Hepatic stellate cell (primary cell): ENCODE data around the gene TMEM30B.
"Not testable (repeated sequence)": the region's sequence is repeated elsewhere in the genome, so short reads cannot be mapped to it uniquely, and the experiment has no call there.

ENCODE experiments used
- DNase-seq: peaks from one replicate; pipeline ENCODE4 v3.0.0; 2011; ENCODE audit warnings: low spot score

TMEM30B gene, protein sequence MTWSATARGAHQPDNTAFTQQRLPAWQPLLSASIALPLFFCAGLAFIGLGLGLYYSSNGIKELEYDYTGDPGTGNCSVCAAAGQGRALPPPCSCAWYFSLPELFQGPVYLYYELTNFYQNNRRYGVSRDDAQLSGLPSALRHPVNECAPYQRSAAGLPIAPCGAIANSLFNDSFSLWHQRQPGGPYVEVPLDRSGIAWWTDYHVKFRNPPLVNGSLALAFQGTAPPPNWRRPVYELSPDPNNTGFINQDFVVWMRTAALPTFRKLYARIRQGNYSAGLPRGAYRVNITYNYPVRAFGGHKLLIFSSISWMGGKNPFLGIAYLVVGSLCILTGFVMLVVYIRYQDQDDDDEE

DNA sequence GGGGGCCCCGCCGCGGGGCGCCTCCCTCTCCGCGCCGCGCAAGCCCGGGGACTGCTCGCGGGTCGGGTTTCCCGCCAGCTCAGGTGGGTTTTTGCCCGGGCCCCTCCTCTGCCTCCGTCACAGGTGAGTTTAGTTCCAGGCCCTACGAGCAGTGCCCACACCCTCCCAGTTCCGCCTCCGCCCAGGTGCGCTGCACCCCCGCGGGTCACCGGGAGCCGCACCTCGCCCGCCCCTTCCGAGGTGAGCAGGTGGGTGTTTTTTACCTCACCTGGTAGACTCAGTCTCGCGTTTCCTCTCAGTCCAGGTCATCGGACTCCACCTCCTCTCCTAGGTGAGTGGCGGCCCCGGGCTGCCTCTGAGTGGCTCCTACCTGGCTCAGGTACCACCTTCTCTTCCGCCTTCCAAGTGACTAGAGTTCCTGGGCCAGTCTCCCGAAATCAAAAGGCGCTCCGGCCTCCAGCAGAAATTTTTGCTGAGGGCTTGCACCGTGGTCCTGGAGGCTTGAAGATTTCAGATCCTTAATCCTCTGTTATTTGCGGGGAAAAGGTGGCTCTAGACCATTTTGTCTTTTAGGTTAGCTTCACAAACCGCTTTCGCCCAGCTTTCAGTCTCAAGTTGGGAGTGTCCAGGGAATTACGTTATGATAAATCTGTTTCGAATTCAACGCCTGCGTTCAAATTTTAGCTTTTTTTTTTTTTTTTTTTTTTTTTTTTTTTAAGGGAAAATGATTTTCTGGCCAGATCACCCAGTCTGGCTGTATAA is at the start of gene TMEM30B:
TMEM30B (minus strand) TSS at position 153 of the 762 bp plus-strand sequence. CDS start 191 bp downstream, outside the sequence.
- no peak for DNase-seq

DNA sequence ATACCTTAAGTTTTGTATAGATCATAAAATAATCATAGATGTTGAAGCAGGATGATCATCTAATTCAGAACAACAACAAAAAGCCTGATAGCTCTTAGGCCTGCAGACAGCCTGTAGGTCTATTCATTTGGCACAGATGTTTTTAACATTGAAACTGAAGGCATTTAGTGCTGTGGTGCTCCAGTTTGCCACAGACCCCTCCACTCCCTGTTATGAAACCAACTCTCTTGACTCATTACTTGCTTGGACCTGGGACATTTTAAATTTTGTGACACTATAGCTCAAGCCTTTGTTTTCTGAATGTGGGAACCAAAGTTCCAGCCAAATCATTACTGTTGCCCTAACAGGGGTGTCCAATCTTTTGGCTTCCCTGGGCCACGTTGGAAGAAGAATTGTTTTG is 49.4 kb upstream of the TMEM30B start:
- no peak for DNase-seq

DNA sequence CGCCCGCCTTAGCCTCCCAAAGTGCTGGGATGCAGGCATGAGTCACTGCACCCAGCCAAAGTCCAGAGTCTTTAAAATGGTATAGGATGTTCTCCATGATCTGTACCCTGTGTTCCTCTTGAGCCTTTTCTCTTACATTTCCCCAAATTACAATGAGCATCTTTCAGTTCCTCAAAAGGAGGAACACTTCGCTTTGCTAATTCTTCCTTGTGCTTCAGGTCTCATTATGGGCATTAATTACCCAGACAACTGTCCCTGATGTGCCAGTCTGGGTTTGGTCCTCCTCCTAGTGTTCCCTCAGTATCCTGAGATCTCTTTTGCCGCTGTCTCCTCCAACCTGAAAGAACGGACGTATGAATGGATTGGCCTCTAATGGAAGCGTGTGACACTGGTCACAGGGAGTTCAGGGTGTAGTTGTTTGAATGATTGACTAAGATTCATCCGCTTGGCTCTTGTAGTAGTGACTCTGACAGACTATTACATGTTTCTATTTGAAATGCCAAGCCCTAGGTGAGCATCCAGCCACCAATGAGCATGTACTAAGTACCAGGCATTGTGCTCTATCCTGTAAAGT is 48.4 kb upstream of the TMEM30B start:
- DNase-seq, result no peak

DNA sequence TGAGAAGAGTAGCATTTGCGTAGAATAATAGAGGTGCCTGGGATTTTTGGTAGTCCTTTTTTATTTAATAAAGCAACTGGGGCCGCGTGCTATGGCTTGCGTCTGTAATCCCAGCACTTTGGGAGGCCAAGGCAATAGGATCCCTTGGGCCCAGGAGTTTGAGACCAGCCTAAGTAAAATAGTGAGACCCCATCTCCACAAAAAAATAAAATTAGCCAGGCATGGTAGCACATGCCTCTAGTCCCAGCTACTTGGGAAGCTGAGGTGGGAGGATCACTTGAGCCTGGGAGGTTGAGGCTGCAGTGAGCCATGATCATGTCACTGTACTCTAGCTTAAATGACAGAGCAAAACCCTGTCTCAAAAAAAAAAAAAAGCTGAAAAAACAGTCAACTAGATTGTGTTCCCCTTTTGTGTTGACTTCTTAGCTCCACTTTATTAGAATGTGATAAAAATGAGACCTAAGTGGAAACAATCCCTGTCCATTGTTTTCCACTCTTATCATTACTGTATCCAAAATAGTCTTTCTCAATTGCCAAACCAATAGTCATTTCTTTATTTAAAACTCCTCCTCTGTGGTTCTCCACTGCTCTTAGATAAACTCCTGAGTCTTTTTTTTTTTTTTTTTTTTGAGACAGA is 47.6 kb upstream of the TMEM30B start:
- DNase-seq, result no peak

DNA sequence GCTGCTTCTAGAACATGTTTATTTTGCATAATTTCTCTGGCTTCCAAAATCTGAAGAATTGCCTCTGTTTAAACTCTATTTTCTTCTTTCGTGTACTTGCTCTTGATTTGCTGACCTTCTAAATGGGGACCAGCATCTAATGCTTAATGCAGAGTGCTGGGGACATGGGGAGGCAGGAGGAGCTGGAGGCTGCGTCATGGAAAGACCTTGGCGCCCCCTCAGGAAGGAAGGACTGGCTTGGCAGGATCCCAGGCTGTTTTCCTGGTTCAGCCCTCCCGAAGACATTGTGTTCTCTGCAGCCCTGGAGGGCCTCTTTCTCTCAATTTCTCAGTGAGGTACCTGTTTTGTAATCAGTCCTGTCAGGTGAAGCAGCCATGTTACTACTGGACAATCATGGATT is 45.7 kb upstream of the TMEM30B start:
- no peak for DNase-seq

DNA sequence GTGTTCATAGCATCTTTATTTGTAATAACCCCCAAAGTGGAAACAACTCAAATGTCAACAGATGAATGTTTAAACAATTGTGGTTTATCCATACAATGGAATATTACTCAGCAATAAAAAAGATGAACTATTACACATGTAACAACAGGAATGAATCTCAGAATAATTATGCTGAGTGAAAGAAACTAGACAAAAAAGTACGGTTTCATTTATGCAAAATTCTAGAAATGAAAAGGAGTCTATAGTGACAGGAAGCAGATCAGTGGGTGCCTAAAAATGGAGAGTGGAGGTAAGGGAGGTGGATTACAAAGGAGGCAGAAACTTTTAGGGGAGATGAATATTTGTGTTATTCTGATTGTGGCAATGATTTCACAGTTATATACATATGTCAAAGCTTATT is 45.0 kb upstream of the TMEM30B start:
- no peak for DNase-seq

DNA sequence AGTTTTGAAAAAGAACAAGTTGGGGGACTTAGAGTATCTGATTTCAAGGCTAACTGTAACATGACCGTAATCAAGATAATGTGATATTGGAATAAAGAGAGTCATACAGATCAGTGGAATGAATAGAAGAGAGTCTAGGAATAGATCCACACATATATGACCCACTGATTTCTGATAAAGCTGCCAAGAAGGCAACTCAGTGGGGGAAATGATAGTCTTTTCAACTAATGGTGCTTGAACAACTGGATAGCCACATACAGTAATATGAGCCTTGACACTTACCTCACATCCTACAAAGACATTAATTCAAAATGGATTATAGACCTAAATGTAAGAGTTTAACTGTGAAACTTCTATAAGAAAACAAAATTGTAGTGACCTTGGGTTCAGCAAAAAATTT is 44.0 kb upstream of the TMEM30B start:
- DNase-seq, result no peak

DNA sequence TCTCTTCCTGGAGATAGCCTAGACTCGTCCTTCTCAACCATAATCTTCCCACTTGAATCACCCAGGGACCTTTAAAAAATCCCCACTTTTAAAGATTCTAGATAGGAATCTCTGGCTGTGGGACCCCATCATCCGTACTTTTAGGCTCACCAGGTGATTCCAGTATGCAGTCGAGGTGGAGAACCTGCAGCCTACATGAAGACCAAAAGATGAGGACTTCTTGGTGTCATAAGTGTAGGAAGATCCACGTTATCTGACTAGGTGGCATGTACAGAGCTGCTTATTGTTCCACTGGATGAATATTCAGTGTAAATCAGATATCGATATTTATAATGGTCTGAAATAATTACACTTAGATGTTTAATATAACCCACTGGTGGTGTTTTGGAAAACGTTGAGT is 42.8 kb upstream of the TMEM30B start:
- DNase-seq, result no peak

DNA sequence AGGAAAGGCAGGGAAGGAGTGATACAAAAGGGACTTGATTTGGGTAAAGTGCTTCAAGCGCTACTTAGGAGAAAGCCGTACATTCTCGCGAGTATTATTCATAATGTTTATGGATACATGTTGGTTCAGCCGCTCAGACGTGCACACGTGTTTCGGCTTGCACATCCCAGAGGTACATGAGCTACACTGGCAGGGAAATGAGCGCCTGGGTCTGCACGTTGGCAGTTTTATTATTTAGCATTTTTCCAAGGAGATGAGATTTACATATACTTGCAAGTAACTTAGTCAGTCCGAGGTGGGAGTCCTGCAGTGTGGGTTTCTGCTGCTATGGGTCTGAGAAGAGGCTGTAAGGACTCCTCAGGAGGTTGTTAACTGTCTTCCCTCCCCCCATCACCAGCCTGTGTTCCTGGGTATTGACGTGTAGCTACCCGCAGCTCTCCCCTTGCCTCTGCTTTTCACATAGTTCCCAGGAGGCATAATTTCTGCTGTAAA is 41.7 kb upstream of the TMEM30B start:
- no peak for DNase-seq

DNA sequence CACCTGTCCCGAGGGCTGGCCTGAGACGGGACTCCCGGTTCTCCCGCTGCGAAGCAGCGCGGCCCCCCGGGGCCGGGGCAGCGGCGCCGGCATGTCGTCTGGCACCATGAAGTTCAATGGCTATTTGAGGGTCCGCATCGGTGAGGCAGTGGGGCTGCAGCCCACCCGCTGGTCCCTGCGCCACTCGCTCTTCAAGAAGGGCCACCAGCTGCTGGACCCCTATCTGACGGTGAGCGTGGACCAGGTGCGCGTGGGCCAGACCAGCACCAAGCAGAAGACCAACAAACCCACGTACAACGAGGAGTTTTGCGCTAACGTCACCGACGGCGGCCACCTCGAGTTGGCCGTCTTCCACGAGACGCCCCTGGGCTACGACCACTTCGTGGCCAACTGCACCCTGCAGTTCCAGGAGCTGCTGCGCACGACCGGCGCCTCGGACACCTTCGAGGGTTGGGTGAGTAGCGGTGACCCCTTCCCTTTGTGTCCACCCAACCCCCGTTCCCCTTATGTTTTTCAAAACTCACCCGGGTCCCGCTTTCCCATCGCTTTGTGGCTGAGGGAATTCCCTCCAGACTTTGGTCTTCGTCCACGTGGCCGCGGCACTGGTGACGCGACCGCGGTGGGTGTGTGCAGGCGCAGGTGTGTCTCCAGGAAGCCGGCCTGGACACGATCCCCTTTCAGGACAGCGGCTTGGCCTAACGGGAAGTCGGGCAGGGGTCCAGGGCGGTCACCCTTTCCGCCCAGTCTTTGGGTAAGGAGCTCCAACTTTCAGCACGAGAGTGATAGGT is 41.1 kb upstream of the TMEM30B start:
- no peak for DNase-seq

DNA sequence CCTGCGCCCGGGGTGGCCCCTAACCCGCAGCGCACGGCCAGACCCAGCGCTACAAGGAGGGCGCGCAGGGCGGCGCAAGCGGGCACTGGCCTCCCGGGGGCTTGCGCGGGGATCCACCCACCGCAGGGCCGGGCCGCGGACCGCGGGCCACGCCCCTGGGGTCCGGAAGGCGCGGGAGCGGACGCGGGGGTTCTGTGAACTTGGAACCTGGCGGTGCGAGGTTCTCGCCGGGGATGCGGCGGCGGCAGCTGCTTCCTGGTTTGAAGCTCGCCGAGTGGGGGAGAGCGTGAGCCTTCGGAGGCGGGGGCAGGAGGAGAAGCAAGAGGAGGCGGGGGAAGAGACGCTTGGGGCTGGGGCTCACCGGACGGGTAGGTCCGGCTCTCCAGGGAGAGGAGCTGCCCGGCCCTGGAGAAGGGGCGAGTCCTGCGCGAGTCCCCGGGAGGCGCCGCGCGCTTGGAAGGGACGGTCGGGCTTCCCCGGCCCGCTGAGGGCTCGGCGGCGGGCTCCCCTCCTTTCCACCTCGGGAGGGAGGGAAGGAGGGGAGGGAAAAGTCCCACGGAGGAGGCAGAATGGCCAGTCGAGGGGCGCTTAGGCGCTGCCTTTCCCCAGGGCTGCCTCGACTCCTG is 40.4 kb upstream of the TMEM30B start, which contains the start of gene PRKCH:
PRKCH (plus strand) TSS at position 195 of the 626 bp plus-strand sequence. CDS start 523 bp downstream, outside the sequence.
- peak; percentile 19 for DNase-seq

DNA sequence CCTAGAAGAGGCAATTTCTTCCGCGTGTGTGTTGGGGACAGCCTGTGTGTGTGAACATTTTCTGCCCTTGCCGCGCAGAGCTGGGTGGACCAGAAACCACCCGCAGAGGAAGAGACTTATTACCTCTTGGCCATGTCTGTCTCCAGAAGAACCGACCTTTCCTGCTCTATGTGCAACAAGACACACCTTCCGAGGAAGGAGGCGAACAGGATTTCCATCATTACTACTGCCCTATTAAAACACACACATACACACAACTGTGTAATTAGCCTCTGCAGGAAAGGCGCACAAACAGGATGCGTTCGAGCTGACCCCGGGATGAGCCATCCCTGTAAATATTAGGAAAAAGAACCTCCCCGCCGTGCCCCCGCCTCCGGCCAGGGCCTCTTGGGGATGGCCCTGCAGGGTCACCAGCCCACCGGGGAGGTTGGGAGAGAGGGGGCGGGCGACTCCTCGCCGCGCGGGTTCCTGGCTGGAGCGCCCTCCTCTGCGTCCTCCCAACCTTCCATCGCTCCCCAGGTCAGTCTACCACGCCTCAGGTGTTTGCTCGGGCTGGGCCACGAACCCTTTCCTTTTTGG is 39.8 kb upstream of the TMEM30B start:
- DNase-seq, result no peak

DNA sequence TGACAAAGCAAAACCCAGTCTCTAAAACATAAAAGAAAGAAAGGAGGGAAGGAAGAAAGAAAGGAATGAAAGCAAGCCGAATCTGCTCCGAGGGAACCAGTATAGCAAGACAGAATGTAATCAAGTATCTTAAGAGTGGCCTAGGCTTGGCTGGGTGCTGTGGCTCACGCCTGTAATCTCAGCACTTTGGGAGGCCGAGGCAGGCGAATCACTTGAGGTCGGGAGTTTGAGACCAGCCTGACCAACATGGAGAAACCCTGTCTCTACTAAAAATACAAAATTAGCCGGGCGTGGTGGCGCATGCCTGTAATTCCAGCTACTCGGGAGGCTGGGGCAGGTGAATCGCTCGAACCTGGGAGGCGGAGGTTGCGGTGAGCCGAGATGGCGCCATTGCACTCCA is 39.0 kb upstream of the TMEM30B start:
- not testable (repeated sequence) for DNase-seq

DNA sequence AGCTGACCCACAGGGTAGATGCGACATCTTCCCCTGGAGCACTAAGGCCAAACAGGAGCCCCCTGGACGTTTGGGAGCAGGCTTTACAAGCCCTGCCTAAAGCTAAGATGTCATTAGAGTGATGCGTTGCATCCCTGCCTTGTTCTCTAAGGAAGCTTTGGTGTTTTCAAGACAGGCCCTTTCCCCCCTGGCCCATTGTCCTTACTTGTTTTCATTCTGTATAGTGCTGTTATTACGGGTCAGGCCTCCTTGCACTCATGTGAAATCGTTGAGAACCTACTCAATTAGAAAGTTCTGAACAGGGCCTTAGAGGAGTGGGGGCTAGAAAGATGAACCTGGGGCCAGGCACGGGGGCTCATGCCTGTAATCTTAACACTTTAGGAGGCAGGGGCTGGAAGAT is 38.6 kb upstream of the TMEM30B start:
- DNase-seq, result no peak

DNA sequence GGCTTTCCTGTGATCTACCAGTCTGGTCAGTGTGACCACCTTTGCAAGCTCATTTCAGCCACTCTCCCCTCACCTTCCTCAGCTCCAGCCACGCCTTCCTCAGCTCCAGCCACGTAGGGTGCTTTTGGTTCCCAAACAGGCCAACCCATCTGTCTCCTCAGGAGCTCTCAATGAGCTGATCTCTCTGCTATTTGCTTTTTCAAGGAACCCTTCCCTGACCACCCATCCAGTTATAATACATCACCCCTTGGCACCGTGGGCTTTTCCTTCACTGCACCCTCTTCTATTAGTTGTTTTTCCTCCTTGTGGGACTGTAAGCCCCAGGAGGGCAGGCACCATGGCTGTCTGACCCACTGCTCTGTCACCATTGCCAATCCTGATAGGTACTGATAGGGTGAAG is 37.9 kb upstream of the TMEM30B start:
- no peak for DNase-seq

DNA sequence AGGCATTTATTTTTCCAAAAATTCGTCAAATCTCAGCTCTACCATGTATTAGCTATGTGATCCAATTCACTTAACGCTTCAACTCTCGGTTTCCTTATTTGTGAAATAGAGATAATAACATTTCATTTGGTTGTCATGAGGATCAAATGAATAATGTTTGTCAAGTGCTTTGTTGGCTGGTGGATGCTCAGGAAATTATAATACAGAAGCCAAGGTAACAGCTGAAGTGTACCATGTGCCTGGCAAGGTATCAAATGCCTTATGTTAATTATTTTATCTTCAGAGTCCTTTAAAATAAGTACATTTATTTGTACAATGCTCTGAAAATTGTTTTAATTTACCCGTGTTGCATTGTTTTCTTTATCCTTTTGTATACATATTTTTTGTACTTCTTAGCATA is 34.2 kb upstream of the TMEM30B start:
- DNase-seq, result no peak

DNA sequence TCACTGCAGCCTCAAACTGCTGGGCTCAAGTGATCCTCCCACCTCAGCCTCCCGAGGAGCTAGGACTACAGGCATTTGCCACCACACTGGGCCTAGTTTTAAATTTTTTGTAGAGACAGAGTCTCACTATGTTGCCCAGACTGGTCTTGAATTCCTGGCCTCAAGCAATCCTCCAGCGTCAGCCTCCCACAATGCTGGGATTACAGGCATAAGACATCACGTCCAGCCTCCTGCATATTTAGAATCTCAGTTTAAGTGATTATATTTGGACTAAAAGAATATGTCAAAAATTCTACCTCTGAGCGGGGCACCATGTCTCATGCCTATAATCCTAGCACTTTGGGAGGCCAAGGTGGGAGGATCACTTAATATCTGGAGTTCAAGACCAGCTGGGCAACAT is 27.6 kb upstream of the TMEM30B start:
- not testable (repeated sequence) for DNase-seq

DNA sequence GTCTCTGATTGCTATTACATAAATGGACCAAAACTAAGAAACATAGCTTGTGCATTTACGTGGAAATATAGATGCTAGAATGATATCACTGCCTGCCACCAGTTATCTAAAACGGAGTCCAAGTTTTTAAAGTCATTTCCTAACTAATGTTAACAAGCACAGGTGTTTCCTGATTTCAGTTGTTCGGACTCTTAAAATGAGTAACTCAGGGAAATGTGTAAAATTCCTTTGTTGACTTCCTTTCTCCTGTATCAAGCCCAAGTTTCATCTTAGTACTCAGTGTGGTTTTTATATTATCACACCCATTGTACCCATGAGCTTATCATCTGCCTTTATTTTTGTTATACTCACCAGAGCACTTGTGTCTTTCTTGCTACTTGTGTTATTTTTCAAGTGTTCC is 27.1 kb upstream of the TMEM30B start:
- no peak for DNase-seq

DNA sequence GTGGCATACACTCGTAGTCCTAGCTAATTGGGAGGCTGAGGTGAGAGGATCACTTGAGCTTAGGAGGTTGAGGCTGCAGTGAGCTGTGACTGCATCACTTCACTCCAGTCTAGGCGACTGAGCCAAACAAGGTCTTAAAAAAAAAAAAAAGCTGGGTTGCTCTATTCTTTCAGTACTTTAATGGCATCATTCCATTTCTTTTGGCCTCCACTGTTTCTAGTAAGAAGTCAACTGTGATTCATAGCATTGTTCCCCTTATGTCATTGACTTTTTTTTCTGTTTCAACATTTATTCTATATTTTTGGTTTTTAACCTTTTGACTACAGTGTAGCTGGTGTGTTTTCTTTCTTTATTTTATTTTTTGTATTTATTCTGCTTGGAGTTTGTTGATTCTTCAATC is 23.6 kb upstream of the TMEM30B start:
- DNase-seq, result no peak

DNA sequence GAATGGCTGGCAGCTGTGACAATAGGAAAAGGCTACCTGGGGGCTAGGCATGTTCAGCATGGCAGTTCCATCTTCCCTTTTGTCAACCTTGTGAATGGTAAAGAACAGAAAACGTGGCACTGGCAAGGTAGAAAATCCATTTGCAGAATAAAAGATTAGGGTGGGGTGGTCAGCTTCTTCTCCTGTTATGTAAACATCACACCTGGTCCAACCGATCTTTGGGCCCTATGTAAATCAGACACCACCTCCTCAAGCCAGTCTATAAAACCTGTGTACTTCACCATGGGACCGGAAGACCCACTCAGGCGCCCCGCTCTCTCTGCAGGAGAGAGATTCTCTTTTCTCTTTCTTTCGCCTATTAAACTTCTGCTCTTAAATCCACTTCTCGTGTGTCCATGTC is 19.6 kb upstream of the TMEM30B start:
- DNase-seq, result no peak

DNA sequence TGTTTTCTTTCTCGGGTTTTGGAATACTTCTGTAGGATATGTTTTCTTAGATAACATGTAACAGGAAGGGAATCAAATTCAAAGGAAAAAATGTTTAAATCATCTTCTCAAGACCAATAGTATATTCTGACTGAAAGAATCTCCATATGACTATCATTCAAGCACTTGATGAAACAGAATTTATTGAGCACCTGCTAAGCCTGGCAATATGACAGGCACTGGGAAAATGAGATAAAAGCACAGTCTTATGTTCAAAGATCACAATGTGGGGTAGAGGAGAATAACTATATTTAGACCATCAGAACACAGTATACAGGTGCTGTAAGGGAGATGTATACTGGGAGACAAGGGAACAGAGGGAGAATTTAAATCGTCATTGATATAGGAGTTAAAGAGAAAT is 19.1 kb upstream of the TMEM30B start:
- DNase-seq, result no peak
